ENCODE measurements around the gene ALCAM.
"Not testable (repeated sequence)": the region's sequence is repeated elsewhere in the genome, so short reads cannot be mapped to it uniquely, and the experiment has no call there.

Gene ALCAM

GRCh38 chr3:105598042-105598796 lies 231.5 kb downstream of the ALCAM start:
- peak; percentile 94 for DNase-seq (ENCODE audit: low read depth)

GRCh38 chr3:105599350-105599749 lies 232.6 kb downstream of the ALCAM start:
- no peak for DNase-seq (ENCODE audit: low read depth)

- DNase-seq (ENCODE audit: low read depth) = not testable (repeated sequence)
Observed at GRCh38 chr3:105601756-105602155, 235.0 kb downstream of the ALCAM start.

GRCh38 chr3:105602286-105602685 lies 235.6 kb downstream of the ALCAM start:
- DNase-seq (ENCODE audit: low read depth) = not testable (repeated sequence)

GRCh38 chr3:105603516-105603915 lies 236.8 kb downstream of the ALCAM start:
- DNase-seq (ENCODE audit: low read depth) = not testable (repeated sequence)

- DNase-seq (ENCODE audit: low read depth) = no peak
Observed at GRCh38 chr3:105606016-105606415, 239.3 kb downstream of the ALCAM start.

- no peak for DNase-seq (ENCODE audit: low read depth)
Observed at GRCh38 chr3:105608623-105609022, 241.9 kb downstream of the ALCAM start.

- no peak for DNase-seq (ENCODE audit: low read depth)
Observed at GRCh38 chr3:105610473-105610872, 243.8 kb downstream of the ALCAM start.

GRCh38 chr3:105611304-105612192 lies 244.8 kb downstream of the ALCAM start:
- DNase-seq (ENCODE audit: low read depth) = no peak

GRCh38 chr3:105613120-105613519 lies 246.4 kb downstream of the ALCAM start:
- DNase-seq (ENCODE audit: low read depth) = no peak

GRCh38 chr3:105614288-105615030 lies 247.8 kb downstream of the ALCAM start:
- no peak for DNase-seq (ENCODE audit: low read depth)

- no peak for DNase-seq (ENCODE audit: low read depth)
Observed at GRCh38 chr3:105615814-105616213, 249.1 kb downstream of the ALCAM start.

GRCh38 chr3:105616374-105617121 lies 249.8 kb downstream of the ALCAM start:
- no peak for DNase-seq (ENCODE audit: low read depth)

- DNase-seq (ENCODE audit: low read depth) = no peak
Observed at GRCh38 chr3:105618556-105618955, 251.8 kb downstream of the ALCAM start.

GRCh38 chr3:105619651-105620050 lies 252.9 kb downstream of the ALCAM start:
- DNase-seq (ENCODE audit: low read depth) = no peak

- DNase-seq (ENCODE audit: low read depth) = no peak
Observed at GRCh38 chr3:105620236-105620635, 253.5 kb downstream of the ALCAM start.

- no peak for DNase-seq (ENCODE audit: low read depth)
Observed at GRCh38 chr3:105622169-105622568, 255.5 kb downstream of the ALCAM start.
